Fibroblast of skin of left quadriceps (primary cell): Measurements from ENCODE around the gene SLC7A6.

ENCODE experiments used
- DNase-seq, 2 experiments: peaks; one replicate each; pipeline ENCODE4 v3.0.0-alpha.2; 2013; ENCODE audit warnings: low read depth in 2 of 2

SLC7A6 gene

DNA sequence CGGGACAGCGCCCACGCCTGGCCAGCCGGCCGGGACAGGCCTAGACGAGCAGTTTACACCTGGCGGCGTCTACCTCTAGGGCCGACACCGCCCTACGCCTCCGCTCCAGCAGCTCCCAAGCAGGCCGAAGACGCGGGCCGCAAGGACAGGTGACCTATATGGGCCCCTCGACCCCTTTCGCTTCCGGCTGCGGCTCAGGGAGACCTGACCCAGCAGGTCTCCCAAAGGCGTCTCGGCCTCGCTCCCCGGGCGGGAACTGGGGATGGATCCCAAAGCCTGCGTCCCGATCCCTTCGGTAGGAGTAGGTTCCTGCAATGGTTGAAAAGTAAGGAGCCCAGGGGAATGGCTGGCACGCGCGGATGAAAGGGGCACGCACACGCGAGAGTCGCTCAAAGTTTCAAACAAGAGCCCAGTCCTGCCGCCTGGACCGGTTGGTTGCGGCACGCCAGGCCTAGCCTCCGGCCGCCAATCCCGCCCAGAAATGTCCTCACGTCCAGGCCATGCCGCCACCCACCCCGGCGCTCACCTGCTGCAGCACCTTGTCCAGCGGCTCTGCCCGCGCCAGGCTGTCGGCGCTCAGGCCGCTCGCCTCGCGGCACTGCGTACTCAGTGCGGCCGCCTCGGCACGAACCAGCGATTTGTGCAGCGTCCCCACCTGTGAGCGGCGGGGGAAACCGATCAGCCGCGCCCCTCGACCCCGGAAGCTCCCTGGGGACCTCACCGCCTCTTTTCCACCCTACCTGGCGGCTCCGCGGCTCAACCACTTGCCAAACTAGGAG lies 29.0 kb upstream of the SLC7A6 start:
- no peak for DNase-seq

- DNase-seq = no peak
Measured at GRCh38 chr16:68235887-68236136, 28.5 kb upstream of the SLC7A6 start, which contains the start of gene ESRP2. ESRP2 (minus strand) TSS chr16:68236127; CDS start chr16:68236045, 82 bp downstream.

DNA sequence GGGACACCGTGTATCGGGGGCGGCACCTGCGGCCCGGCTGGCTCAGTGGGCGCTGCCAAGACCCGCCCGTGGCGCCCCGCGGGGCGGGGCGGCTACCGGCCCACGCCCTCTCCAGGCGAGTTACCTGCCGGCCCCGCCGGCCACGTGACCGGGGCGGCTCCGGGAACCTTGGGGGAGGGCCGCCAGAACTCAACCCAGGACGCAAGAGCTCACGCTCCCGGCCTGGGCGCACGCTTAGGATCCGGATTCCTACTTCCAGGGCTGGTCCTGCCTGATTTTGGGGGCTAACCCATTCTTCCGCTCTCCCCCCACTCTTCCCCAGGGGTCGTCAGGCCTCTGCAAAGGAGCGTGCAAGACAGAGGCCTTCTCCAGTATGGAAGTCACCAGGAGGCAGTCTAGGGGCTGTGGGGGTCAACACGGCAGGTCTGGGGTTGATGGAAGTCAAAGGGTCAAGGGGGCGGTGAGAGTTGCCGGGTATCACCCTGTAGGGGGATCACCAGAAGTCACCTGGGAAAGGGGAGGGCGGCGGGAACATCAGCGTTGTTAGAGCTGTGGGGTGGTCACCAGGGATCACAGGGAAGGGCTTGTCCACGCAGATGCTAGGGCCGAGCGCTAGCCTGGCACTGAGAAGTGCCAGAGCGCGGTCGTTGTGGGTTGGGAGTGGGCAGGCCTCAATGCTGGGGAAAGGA lies 28.0 kb upstream of the SLC7A6 start:
- no peak for DNase-seq

DNA sequence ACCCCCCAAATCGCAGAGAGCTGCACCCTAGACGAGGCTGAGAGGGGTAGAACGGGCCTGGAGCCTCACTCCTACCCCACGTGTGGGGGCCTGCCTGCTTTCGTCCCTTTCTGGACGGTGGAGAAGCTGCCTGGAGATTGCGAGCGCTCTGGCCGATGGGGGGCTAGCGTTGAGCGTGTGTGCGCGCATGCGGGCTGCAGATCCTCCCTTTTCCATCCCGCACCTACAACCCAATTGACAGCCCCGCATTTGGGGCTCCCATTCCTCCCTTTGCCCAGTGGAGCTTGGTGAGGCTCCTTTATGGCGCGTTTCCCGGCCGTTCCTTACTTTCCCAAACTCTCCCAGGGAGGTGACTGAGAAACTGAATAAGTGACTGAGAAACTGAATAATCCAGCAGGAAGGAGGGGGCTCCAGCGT lies 27.5 kb upstream of the SLC7A6 start:
- no peak for DNase-seq

DNA sequence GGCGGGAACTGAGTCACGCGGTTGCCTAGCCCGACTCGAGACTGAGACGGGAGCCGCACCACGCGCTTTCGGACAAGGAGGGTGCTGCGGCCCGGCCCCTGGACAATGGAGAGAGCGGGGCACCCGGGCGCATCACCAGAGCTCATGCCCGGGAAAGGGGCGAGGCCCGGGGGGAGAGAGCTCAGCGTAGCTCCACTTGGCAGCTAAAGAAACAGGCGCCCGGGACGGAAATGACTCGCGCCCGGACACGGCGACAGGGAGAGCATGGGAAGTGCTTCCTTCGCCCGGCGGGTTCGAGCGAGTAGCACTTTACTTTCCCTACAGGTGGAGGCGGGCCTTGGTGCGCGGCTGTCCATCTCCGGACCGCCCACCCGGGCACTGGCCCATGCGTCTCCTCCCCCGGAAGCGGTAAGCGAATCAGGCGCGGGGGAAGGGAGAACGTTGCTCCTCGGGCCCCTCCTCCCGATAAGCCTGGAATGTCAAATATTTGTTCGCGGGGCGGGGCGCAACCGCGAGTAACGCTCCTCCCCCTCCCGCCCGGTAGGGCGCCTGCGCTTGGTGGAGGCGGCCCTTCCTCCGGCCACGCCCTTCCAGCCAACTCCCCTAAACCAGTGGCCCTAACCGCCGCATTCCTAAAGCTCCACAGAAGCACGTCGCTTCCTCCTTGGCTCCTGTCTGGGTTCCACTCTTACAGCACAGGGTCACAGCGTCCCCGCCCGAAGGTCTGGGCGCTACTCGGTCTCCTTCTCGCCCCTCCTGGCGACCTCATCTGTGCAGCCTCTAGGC lies 26.9 kb upstream of the SLC7A6 start:
- DNase-seq = peak; percentile 95 to 96

- no peak for DNase-seq
Measured at GRCh38 chr16:68238029-68238345, 26.3 kb upstream of the SLC7A6 start.

- no peak for DNase-seq
Measured at GRCh38 chr16:68242085-68242484, 22.2 kb upstream of the SLC7A6 start.

GRCh38 chr16:68242926-68243858 lies 21.1 kb upstream of the SLC7A6 start:
- no peak for DNase-seq

GRCh38 chr16:68244481-68244902 lies 19.8 kb upstream of the SLC7A6 start:
- DNase-seq = no peak

- peak; percentile 85 to 87 for DNase-seq
Measured at GRCh38 chr16:68244903-68245853, 19.1 kb upstream of the SLC7A6 start, which contains the start of gene PLA2G15. PLA2G15 (plus strand) TSS chr16:68245373; CDS start chr16:68245427, 54 bp downstream.

DNA sequence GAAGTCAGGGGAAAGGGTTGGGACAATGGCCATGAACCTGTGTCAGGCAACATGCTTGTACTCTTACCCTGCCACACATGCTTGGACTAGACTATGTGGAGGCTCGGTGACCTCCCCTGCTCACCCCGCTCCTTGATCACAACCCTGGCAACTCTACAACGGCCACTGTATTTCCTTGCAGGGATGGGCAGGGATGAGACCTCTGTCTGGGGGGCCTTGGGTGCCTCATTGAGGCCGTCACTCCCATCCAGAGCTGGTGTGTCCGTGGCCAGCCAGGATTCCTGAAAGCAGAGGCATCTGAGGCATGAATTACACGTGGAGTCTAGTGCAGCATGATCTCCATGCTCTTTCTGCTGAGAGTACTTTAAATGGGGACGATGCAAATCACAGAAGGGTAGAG lies 18.2 kb upstream of the SLC7A6 start:
- DNase-seq = no peak

DNA sequence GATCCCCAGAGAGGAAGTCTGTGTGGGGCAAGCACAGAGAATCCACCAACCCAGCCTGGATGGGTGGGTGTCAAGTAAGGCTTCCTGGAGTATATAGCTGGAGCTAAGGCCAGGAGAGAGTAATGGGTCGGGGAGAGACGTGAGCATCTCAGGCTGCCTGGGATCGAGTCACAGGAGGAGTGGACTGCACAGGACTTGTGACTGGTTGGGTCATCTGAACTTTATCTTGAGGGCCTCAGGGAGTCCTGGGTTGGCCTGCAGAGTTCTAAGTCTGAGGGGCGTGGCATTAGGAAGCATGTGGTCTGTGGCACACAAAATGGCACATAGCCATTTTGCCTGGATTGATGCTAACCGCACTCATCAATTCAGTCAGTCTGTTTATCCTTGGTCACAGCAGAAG lies 17.7 kb upstream of the SLC7A6 start:
- DNase-seq = no peak

DNA sequence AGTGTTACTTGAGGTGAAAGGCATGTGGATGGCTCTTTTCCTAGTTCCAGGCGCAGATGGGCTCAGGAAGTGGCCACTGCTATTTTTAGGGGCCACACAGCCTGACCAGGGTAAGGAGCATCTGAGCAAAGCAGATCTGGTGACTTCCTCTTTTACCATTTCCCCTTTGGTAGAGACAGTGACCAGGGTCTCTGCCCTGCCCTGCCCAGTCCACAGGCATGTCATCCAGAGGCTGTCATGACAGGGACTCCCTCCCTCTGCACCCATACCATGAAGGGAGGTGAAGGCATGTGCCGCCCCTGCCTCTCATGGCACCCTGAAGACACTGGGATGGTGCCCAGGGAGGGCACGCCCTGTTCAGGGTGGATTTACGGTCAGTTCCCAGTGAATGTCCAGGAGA lies 16.9 kb upstream of the SLC7A6 start:
- no peak for DNase-seq

DNA sequence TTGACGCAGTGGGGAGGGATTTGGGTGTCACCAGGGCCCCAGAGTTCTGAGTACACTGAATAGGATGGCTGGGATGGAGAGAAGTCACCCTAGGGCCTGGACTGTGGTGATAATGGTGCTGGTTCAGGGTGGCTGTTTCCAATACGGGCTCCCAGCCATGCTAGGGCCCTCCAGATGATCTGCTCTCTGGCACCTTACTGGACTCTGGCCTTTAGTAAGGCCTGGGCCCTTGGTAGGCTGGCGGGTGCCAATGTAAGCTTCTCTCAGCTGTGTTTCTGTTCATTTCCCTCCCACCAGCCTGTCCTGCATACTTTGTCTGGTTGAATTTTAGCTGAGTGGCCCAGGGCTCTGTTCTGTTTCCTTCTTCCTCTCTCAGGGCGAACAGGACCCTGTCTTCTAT lies 16.4 kb upstream of the SLC7A6 start:
- no peak for DNase-seq

DNA sequence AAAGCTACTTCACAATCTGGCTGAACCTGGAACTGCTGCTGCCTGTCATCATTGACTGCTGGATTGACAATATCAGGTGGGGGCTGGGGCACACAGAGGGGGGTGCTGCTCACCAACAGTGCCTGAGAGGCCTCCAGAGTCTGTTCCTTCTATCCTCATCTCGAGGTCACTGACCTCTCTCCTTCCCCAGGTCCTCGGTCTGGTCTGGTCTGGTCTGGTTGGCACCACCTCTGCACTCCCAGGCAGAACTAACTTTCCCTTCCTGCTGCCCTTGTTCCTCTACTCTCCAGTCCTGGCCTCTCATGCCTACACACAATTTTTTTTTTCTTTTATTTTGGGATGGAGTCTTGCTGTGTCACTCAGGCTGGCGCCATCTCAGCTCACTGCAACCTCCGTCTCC lies 15.0 kb upstream of the SLC7A6 start:
- no peak for DNase-seq

DNA sequence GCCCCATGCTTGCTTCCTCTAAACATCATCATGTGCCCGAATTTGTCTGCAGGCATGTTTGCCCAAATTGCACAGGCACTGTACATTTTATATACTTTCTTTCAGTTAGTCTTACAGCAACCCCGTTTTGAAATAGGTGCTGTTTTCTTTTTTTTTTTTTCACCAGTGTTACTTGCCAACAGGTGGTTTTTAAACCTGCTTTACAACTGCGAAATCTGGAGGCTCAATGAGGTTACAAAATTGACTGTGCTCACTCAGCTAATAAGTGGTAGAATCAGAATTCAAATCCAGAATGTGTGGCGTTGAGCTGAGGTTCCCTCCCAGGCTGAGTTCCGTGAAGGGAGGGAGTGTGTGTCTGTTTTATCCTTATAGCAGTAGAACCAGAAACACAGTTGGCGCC lies 13.4 kb upstream of the SLC7A6 start:
- DNase-seq = no peak

DNA sequence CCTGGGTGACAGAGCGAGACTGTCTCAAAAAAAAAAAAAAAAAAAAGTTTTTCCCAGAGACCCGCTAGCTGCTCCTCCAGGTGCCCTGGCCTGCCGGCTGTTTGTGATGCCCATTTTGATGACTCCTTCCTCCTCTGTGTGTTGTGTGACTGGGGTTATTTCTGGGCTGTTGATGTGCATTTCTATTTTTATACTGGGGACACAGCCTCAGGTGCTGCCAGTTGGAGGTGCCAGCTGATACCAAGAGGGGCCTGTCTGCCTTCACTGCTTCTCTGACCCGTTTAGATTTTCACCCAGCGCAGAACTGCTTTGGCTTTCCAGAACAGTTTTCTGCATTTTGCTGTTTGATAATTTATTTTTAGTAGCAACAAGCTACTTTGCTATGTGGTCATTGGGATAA lies 12.5 kb upstream of the SLC7A6 start:
- DNase-seq = no peak

- no peak for DNase-seq
Measured at GRCh38 chr16:68252383-68252782, 11.9 kb upstream of the SLC7A6 start.

DNA sequence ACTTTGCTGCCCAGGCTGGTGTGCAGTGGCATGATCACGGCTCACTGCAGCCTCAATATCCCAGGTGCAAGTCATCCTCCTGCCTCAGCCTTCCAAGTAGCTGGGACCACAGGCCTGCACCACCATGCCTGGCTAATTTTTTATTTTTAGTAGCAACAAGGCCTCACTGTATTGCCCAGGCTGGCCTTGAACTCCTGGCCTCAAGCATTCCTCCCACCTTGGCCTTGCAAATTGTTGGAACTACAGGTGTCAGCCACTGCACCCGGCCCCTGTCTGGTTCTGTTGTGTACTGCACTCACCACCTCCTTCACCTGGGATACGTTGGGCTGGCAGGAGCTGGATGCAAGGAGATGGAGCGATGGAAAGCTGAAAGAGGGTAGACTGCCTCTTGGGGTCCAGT lies 10.6 kb upstream of the SLC7A6 start:
- no peak for DNase-seq

DNA sequence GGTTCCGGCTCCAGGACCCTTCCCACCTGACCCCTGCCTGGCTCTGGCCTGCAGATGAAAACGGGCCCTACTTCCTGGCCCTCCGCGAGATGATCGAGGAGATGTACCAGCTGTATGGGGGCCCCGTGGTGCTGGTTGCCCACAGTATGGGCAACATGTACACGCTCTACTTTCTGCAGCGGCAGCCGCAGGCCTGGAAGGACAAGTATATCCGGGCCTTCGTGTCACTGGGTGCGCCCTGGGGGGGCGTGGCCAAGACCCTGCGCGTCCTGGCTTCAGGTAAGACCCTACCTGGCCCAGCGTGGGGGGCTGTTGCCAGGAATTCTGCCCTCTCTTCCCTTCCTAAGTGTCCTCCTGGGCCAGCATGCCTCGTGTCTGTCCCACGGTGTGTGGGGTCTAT lies 8.6 kb upstream of the SLC7A6 start:
- DNase-seq = no peak
